Body of pancreas (tissue), 4 donors: ENCODE results near the gene GSTK1. TPM values are rescaled to one million over a fixed set of nuclear protein-coding genes. Genes with fewer than 3 reads are reported as not detected.

Source experiments
- ATAC-seq: fragments of 150-250 bp; one replicate; pipeline ENCODE4 v1.9.1; 2016
- DNase-seq, 4 donors: peaks; one replicate each; pipeline ENCODE4 v3.0.0-alpha.2; 2019
- H3K27ac ChIP-seq, 4 donors: fragments of 200-600 bp; sonication (generic); 1 replicate in 3 of 4; 2 replicates in 1 of 4; pipeline versions ENCODE4 v1.5.1 to v1.6.1; 2016 to 2019; ENCODE audit warnings: mild to moderate bottlenecking in 1 of 4, mixed read lengths in 1 of 4, moderate library complexity in 1 of 4
- H3K27me3 ChIP-seq, 2 donors: fragments of 200-600 bp; sonication (generic); one replicate each; pipeline ENCODE4 v1.6.0; 2016; ENCODE audit warnings: mild to moderate bottlenecking in 1 of 2
- H3K36me3 ChIP-seq, 2 donors: fragments of 200-600 bp; sonication (generic); replicated peaks in 1 of 2; 2 replicates each; pipeline ENCODE4 v1.5.1; 2016; ENCODE audit warnings: low read depth in 2 of 2; ENCODE audit not compliant: insufficient read depth in 1 of 2
- H3K4me1 ChIP-seq: fragments of 200-600 bp; sonication (generic); one replicate; pipeline ENCODE4 v1.6.0; 2016
- H3K4me3 ChIP-seq, 2 donors: fragments of 200-600 bp; sonication (generic); 1 replicate in 1 of 2; 2 replicates in 1 of 2; pipeline ENCODE4 v1.5.1; 2016 to 2019
- H3K9me3 ChIP-seq, 3 donors: fragments of 200-600 bp; sonication (generic); 1 replicate in 2 of 3; 2 replicates in 1 of 3; pipeline ENCODE4 v1.5.1; 2016
- CTCF ChIP-seq, 7 experiments: fragments of 450-650 bp in 4 of 7; fragments of 200-600 bp in 3 of 7; sonication (generic) in 3 of 7; IDR thresholded peaks; one replicate each; pipeline ENCODE4 v1.5.1; 2016 to 2019; ENCODE audit warnings: antibody characterized with exemption in 7 of 7
- POLR2A ChIP-seq, 3 donors: fragments of 450-650 bp; IDR thresholded peaks; one replicate each; pipeline ENCODE4 v1.6.1; 2016; ENCODE audit warnings: antibody characterized with exemption in 3 of 3, mild to moderate bottlenecking in 2 of 3
- WGBS, 2 donors: methylation state at CpG; one replicate each; pipeline ENCODE4 v1.1.5; 2017; 5-methylcytosine and 5-hydroxymethylcytosine counted together
- intact Hi-C: fragments of 100-400 bp; cut with DNase I; formaldehyde crosslinking; loops from one replicate; pipeline ENCODE4 v1.15.1; 2023
- total RNA-seq, 2 donors: library from RNA; depleted of rRNA; stranded (reverse); fragments of >200 nt; gene quantifications; one replicate each; pipeline ENCODE4 v1.1.0, GENCODE V29; 2016

Gene GSTK1
- total RNA-seq, 2 donors from 2014 or later: 75.8 to 109 TPM

GRCh38 chr7:143225047-143225446 is 38.2 kb upstream of the GSTK1 start:
- H3K4me3 ChIP-seq: no peak overlapping the region
- intact Hi-C loops: no loop called here
- no peaks in the 10 kb centered on the region for H3K27me3 ChIP-seq
- H3K36me3 ChIP-seq: no peaks in the 10 kb centered on the region
- H3K27ac ChIP-seq: no peak overlapping the region
- no peaks in the 10 kb centered on the region for H3K4me1 ChIP-seq
- H3K9me3 ChIP-seq: no peaks in the 10 kb centered on the region
- TF ChIP-seq POLR2A (IDR thresholded peaks at IDR 0.05): no peak
- no peak for TF ChIP-seq CTCF (IDR thresholded peaks at IDR 0.05)
- ATAC-seq: no peak
- DNase-seq: no peak
- WGBS, 2 donors: 76% methylated on average over 5 of the region's 5 CpGs

GRCh38 chr7:143227806-143228205 is 35.4 kb upstream of the GSTK1 start:
- WGBS, 2 donors: 7 to 32% methylated on average over 1 of the region's 1 CpG
- no peak overlapping the region for H3K27ac ChIP-seq
- H3K9me3 ChIP-seq: no peaks in the 10 kb centered on the region
- no peak overlapping the region for H3K4me3 ChIP-seq
- no peak for DNase-seq
- no peak for ATAC-seq
- H3K4me1 ChIP-seq: no peaks in the 10 kb centered on the region
- H3K36me3 ChIP-seq: no peaks in the 10 kb centered on the region
- H3K27me3 ChIP-seq: no peaks in the 10 kb centered on the region
- TF ChIP-seq POLR2A (IDR thresholded peaks at IDR 0.05): no peak
- TF ChIP-seq CTCF (IDR thresholded peaks at IDR 0.05): no peak
- intact Hi-C loops: no loop called here

- Histone ChIP-seq H3K27me3 (no peaks in the 10 kb centered on the region), H3K36me3 (no peaks in the 10 kb centered on the region), H3K9me3 (no peaks in the 10 kb centered on the region), H3K4me1 (no peaks in the 10 kb centered on the region), H3K27ac (no peak overlapping the region), H3K4me3 (no peak overlapping the region)
- intact Hi-C loops: no loop called here
- ATAC-seq: no peak
- WGBS, 2 donors: 44 to 51% methylated on average over 9 of the region's 9 CpGs
- DNase-seq: no peak
- TF ChIP-seq CTCF (IDR thresholded peaks at IDR 0.05) (no peak), POLR2A (IDR thresholded peaks at IDR 0.05) (no peak)
These were observed 34.0 kb upstream of the GSTK1 start for GRCh38 chr7:143229054-143229790.

GRCh38 chr7:143230602-143231457 is 32.4 kb upstream of the GSTK1 start:
- TF ChIP-seq POLR2A (IDR thresholded peaks at IDR 0.05) (no peak), CTCF (IDR thresholded peaks at IDR 0.05) (no peak)
- H3K27me3 ChIP-seq: no peaks in the 10 kb centered on the region
- H3K4me3 ChIP-seq: no peak overlapping the region
- DNase-seq (no peak), ATAC-seq (no peak)
- H3K27ac ChIP-seq: no peak overlapping the region
- 87 to 88% methylated on average over 2 of the region's 2 CpGs for WGBS, 2 donors
- H3K9me3 ChIP-seq: no peaks in the 10 kb centered on the region
- no peaks in the 10 kb centered on the region for H3K36me3 ChIP-seq
- intact Hi-C loops: no loop called here
- H3K4me1 ChIP-seq: no peaks in the 10 kb centered on the region
